NCI-H1417 treated with DMSO at 0.1 percent for 48 hours (cell line): ENCODE results near the gene ZNF408.

Experiments
- DNase-seq: peaks from one replicate; lab custom pipeline; 2025; lab: John Stamatoyannopoulos, UW

The ZNF408 gene

GRCh38 chr11:46676436-46677158 is 24.2 kb upstream of the ZNF408 start:
- no peak for DNase-seq

- DNase-seq = no peak
Measured at GRCh38 chr11:46677169-46677568, 23.7 kb upstream of the ZNF408 start.

- DNase-seq = no peak
Measured at GRCh38 chr11:46677991-46678740, 22.7 kb upstream of the ZNF408 start.

GRCh38 chr11:46678741-46679130 is 22.1 kb upstream of the ZNF408 start:
- no peak for DNase-seq

- no peak for DNase-seq
Measured at GRCh38 chr11:46679241-46680163, 21.3 kb upstream of the ZNF408 start.

- DNase-seq = no peak
Measured at GRCh38 chr11:46680164-46680760, 20.6 kb upstream of the ZNF408 start.

GRCh38 chr11:46680815-46681214 is 20.0 kb upstream of the ZNF408 start:
- no peak for DNase-seq

GRCh38 chr11:46681814-46682213 is 19.0 kb upstream of the ZNF408 start:
- no peak for DNase-seq

- DNase-seq = no peak
Measured at GRCh38 chr11:46682773-46683752, 17.8 kb upstream of the ZNF408 start.

- no peak for DNase-seq
Measured at GRCh38 chr11:46684367-46684766, 16.5 kb upstream of the ZNF408 start.

- DNase-seq = no peak
Measured at GRCh38 chr11:46686886-46687795, 13.7 kb upstream of the ZNF408 start.

GRCh38 chr11:46690702-46691101 is 10.1 kb upstream of the ZNF408 start:
- DNase-seq = no peak

GRCh38 chr11:46692450-46692849 is 8.4 kb upstream of the ZNF408 start:
- no peak for DNase-seq

- no peak for DNase-seq
Measured at GRCh38 chr11:46693597-46694012, 7.2 kb upstream of the ZNF408 start.

GRCh38 chr11:46694072-46694471 is 6.8 kb upstream of the ZNF408 start:
- no peak for DNase-seq

GRCh38 chr11:46694607-46695006 is 6.2 kb upstream of the ZNF408 start:
- DNase-seq = no peak

- DNase-seq = no peak
Measured at GRCh38 chr11:46695345-46696211, 5.3 kb upstream of the ZNF408 start.

GRCh38 chr11:46696212-46696558 is 4.6 kb upstream of the ZNF408 start:
- DNase-seq = no peak

- DNase-seq = no peak
Measured at GRCh38 chr11:46697303-46697702, 3.5 kb upstream of the ZNF408 start.
